NCI-H128 (cell line): Measurements from ENCODE around the gene CTNND2.
"Not testable (repeated sequence)": the region's sequence is repeated elsewhere in the genome, so short reads cannot be mapped to it uniquely, and the experiment has no call there.

Experiments
- DNase-seq: peaks from one replicate; lab custom pipeline; 2025; ENCODE audit not compliant: unreplicated experiment; lab: John Stamatoyannopoulos, UW

The CTNND2 gene

DNA sequence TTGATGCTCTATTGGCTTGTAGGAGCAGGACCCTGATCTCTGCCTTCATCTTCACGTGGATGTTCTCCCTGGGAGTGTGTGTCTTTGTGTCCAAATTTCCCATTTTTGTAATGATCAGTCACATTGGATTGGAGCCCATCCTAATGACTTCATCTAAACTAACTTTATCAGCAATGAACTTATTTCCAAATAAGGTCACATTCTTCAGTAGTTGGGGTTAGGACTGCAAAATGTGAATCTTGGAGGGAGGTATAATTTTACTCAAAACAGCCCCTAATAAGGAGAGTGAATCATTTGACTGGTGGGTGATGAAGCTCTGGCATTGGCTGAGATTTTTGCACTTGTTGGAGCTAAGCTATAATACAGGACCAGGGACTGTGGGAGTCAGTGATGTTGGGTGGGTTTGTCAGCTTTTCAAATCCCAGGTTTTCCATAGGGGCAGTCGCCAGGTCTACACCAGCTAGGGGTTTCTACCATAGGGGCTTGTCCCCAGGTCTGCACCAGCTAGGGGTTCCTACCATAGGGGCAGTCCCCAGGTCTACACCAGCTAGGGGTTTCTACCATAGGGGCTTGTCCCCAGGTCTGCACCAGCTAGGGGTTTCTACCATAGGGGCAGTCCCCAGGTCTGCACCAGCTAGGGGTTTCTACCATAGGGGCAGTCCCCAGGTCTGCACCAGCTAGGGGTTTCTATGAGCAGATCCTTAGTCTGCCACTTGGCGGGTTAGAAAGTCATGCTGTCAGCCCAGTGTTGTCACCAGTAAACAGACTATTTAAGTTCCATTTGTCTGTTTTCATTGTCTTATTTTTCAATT lies 760.6 kb downstream of the CTNND2 start:
- no peak for DNase-seq

DNA sequence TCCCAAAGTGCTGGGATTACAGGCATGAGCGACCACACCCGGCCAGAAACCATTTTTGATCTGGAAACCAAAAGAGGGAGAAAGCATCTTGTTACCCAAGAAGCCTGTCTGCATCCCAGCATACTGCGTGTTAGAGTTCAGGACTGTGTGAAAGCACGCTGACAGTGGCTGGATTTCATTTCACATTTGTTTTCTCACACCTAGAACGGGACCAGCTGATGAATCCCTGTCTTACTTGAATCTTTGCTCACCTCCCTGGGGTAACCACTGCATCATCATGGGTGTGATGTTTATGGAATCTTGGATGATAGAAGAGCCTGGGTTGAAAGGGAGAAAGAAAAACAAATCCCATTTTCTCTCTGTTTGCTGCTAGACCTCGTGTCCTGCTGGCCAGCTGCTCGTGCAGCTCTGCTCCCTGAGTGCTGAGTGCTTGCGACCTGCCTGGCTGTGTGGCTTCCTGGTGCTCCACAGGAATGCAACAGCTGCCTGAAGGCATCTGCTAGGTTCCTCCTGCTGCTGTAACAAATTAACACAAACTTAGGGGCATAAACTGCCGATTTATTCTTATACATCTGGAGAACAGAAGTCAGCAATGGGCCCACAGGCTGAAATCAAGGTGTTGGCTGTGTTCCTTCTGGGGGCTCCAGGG lies 764.9 kb downstream of the CTNND2 start:
- no peak for DNase-seq

DNA sequence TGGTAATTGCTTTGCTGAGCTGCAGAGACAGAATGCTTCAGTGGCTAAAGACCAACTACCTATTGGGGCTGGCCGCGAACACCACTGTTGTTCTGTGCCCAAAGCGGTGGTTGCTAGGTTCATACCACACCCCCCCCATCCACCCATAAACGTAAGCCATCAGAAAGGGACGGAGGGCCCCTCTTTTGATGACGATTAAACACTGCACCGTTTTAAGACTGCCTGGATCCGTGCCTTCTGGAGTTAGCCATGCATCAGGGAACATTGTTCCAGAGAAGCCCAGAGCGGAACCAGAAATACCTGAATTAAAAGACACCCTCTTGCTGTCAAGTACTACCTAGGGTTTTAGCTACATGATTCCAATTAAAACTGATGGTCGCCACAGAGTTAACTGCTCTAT lies 774.1 kb downstream of the CTNND2 start:
- no peak for DNase-seq

DNA sequence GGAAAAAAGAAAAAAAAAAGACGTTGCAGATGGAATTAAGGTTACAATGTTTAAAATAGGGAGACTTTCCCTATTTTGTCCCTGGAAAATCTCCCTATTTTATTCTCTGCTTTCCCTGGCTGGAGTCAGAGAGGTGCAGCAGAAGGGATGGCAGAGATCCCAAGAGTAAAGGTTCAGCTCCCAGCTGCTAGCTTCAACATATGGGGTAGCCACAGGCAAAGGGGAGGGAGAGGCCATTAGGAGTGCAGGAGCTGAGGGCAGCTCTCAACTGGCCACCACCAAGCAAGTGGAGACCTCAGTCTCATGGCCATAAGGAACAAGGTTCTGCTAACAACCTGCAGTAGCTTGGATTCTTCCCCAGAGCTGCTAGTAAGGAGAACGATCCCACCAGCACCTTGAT lies 776.2 kb downstream of the CTNND2 start:
- no peak for DNase-seq

DNA sequence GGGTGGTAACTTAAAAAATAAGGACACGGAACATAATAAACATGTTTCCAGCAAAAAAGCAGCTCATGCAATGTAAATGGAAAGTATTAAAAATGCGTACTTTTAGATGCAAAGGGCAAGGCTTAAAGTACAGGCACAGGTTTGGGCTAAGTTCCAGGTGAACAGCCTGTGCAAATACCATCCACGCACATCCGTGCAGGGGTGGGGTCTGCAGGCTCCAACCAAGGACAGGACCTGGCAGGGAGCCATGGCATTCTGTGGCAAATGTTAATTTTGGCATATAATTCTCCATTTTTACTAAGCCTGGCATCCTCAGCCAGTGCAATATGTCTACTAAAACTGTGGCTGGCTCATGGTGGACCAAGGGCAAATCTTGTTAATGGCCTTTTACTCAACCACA lies 777.4 kb downstream of the CTNND2 start:
- DNase-seq, result no peak

DNA sequence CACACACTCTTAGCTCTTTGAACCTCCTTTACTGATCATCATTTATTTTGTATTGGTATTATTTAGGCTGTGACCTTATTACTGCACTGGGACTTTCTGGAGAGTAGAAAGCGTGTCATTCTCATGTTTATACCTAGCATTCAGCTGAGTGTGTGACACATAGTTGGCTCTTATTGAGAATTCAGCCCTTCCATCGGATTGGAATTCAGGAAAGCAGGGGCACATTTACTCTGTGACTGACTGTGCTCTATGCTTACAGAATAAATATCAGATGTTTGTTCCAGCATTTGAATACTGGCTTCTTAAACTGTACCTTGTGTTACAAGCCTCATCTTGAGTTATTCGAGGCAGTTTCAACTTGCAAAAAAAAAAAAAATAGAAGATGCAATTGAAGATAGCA lies 782.4 kb downstream of the CTNND2 start:
- DNase-seq, result no peak

DNA sequence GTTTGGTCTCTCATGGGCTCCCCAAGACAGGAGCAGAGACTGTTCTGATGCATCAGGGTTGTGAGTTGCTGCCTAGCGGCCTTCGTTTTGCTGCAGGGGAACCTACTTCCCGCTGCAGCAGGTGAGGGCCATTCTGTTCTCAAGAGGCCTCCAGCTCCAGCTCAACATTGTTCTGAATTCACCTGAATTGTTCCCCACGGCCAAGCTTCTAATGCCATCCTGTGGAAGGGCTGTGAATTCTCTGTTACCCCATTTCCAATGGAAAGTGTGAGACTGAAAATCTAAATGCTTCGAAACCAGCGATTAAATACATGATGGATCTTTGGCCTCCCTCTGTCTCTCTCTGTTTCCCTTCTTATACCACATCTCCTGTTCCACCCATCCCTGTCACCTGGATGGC lies 794.1 kb downstream of the CTNND2 start:
- no peak for DNase-seq

DNA sequence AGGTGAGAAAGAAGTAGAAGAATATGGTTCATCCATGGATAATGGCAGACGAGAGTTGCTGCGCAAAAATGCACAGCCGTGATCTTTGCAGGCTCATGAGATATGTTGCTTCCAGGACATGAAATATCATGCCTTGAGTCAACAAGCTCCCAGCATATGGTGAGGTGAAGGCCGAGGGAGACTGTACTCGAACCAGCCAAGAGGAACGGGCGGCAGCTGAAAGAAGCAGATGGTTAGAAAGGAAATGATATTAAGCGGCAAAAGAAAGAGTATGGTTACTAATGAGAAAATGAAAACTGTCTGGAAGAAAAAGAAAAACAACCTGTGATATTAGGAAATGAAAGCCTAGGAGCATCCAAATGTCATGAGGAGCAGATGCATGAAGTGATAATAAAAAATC lies 798.5 kb downstream of the CTNND2 start:
- DNase-seq, result no peak

DNA sequence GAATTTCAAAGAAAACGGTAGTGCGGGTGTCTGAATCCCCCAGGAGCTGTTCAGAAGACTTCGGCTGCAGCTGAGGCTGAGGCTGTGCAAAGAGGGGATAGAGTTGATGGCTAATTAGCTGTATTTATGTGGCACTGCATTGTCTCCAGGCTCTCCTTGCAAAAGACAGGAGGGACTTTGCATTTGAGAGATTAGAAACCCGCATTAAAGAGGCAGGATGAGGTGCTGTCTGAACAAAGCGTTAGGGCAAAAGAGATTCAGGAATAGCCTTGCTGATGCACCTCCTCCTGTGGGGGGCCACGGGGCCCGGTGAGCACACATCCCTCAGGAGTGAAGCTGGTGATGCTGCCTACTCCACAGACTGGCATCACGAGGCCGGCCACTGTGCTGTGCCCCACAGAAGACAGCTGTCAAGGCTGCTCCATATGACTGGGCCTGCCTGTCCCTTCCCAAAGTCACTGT lies 799.6 kb downstream of the CTNND2 start:
- no peak for DNase-seq

DNA sequence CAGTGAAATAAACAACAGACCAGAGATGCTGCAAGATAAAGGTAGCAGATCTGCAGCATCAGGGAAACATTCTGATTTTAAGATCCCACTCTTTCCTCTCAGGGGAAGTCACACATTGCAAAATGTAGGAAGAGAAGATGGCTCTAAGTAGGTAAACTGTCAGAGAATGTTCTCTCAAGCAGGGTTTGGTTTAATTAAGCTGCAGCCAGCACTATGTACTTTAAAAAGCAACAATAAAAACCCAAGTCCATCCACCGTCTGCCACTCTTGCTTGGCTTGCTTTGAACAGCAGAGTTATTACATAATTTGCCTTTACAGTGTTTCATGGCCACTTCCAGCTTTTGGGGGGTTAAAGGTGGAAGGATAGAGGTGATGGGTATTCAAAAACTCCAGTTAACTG lies 800.0 kb downstream of the CTNND2 start:
- DNase-seq, result no peak

DNA sequence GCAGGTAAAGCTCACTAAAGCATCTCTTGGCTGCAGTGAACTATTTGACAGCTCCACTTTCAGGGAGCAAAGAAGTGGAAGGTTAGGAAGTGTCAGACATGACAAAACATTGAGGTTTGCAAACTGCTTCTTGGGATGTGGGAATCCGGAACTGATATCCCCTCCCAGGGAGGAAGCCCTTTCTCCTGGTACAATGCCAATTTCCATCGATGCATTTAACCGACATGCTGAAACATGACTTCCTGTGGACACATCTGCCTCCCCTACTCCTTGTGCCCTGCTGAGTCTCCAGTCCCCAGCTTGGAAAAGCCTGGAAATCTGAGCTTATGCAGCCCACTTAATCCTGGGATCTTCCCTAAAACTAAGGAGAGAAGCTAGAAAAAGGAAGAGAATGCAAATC lies 820.1 kb downstream of the CTNND2 start:
- no peak for DNase-seq

DNA sequence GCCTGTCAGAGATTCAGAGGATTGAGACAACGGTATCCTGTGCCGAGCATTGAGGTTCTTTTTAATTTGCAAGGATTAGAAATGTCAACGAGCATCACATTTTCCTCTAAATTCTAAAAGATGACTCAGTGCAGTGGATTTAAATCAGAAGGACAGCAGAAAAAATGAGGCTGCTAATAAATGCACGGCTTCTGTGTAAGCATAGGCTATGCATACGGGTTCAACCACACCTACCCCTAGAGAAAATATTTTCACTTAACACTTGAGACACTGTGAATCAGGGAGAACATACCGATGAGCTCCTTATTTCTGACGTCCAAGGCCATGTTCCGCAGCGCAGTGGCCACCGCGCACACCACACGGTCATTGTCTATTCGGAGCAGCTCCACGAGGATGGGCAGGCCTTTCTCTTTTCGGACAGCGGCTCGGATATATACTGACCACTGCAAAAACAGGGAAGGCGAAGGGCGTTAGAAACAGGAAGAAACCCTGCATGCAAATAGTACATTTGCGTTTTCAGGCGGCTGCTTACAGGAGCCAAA lies 821.8 kb downstream of the CTNND2 start:
- no peak for DNase-seq

DNA sequence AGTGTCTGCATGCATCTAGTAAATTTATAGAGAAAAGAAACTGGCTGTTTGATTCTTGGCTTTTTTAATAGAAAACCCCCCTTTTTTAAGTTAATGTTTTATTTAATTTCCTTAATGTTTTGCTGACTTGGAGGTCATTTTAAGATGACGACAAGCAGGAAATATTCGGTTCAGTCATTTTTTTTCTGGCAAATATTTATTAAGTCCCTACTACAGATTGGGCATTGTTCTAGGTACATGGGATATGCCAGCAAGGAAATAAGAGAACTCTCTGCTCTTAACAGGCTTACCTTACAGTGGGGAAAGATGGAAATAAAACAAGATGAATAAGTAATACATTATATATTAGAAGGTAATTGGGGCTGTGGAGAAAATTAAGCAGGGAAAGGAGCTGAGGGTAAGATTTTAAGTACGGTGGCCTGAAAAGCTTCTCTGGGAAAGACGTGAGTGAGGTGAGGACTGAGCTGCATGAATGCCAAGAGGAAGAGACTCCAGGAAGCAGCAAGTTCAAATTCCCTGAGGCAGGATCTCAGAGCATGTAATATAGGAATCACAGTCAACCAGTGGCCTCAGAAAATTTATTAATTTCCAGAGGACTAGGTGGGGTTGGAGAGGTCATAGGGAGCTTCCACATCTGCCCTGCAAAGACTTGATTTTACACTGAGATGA lies 827.2 kb downstream of the CTNND2 start:
- no peak for DNase-seq

DNA sequence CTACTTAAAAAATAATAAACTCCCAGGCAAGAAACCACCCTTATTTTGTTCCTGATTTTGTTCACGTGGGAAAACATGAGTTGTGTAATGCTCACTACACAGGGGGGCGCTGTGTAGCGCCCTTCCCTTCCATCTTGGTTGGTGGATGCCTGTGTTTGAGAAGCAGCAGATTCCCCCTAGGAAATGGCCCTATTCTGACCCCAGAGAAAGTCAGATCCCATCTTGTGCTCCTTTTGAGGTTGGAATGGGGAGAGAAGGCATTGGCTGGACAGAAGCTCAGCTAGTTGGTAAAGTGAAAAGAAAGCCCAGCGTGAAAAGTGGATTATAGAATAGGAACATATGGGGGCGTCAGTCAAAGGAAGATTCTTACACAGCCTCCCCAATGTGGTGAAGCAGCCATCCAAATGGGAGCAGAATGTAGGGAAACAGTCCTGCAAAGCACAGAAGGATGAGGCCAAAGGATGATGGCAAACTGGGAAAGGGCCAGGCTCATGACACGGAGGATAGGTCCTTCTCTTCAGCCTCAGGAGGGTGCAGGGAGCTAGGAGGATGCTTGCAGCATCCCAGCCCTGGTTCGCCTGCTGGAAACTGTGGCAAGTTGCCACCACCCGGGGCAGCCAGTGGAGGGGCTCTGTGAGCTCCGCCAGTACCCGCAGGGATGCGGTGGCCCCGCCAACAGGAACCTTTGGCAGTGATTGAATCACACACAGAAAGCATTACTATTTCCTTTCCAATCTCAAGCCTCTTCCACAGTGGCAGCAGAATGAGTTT lies 829.0 kb downstream of the CTNND2 start:
- DNase-seq, result no peak

DNA sequence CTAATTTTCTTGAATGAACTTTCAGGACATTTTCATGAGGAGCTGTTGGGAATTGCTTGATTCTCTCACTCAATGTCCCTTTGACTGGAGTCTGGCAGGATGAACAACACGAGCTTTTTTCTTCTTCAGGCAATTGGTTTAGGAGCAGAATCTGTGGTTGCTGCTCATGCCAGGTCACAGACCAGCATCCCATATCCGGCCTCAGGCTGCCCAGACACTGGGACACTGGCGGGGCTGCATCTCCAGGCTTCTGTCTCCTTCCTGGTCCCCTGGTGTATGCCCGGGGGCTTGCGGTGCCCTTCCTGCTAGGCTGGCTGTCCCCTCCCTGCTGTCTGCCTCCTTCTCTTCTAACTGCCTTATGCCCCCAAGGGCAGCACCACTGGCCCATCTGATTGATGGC lies 831.7 kb downstream of the CTNND2 start:
- DNase-seq, result no peak

DNA sequence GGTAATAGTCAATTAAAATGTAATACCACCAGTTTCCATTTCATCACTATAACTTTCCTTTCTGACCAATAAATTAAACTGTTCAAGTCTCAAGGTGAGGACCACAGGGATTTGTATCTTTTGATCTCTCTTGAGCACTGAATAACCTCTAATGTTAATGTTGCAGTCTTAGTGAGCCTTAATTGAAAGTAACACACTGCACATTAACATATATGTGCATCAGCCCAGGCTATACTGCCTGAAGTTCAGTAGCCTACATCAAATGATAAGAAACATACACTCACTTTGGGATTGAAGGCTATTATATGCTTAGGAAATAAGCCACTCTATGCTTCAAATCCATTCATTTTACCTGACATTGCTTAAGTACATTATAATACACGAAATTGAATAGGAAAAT lies 832.2 kb downstream of the CTNND2 start:
- DNase-seq, result no peak

DNA sequence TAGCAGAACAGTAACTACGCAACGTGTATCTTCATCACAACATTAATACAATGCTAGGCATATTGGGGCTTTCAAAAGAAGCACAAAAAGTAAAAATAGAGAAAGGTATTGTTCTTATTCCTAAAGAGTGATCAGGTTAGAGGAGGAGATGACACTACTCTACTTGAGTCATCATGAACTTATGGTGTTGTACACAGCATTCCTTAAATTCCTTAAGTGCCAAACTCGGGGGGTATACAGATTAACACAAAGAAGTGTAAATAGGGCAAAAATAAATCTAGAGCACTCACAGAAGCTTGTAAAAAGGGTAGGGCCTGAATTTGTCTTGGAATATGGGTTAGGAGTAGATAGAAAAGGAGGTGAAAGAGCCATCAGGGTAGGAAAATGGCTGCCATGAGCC lies 835.2 kb downstream of the CTNND2 start:
- DNase-seq, result no peak

DNA sequence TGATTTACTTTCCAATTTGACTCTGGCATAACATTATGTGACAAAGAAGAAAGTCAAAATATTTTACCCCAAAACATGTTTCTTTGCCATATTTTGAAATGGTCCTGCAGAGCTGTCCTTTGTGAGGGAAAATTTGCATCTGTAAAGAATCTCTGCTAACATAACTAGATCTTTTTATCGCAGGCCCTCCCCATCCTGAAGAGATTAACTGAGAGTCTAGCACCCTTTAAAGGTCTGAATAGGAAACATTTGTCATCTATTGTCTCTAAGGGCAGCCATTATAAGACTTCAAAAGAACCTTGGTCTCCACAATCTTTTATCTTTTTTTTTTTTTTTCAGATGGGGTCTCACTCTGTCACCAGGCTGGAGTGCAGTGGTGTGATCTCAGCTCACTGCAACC lies 838.5 kb downstream of the CTNND2 start:
- DNase-seq, result not testable (repeated sequence)

DNA sequence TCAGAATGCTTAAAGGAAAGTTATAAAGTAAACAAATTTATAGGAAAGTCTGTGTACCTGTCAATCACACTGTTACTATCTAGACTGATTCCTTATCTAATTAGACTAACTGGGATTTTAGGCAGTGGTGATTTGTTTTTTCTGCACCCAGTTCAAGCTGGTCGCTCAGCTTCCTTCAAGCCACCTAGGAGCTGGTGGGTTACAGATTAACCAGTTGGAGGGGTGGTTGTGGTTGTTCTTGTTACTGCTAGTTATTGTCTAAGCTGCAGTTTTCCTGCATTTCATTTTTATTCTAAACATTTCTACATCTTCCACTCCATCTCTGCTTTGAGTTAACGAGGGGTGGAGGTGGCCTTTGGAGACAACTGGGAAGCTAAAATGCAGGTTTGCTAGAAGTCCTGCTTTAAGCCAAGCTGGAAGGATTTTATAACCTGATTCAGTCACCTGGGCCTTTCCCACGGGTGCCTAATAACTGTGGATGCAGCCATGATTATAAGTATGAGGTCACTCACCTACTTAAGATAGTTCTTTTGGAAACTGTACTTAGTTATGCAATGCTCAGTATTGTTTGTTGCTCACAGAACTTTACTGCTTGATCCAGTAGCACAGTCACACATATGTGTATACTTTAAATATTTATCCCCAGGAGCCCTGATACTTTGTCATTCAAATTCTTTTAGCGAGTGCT lies 839.3 kb downstream of the CTNND2 start:
- DNase-seq, result no peak

DNA sequence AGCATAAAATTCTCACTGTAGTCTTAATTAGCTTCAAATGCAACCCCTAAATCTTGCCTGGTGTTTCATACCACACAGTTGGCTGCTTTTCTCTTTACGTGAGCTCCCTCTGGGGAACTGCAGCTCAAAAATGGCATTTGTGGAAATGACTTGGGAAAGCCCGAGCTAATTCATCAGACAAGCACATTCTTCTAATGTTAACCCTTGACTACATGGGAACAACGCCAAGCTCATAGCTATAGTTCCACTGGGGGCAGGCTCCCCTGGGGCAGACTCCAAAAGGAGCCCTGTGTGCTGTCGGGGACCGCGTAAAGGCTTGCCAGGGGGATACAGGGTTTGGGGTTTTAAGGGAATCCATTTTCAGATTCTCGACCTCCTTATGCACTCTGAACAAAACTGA lies 841.8 kb downstream of the CTNND2 start:
- no peak for DNase-seq

DNA sequence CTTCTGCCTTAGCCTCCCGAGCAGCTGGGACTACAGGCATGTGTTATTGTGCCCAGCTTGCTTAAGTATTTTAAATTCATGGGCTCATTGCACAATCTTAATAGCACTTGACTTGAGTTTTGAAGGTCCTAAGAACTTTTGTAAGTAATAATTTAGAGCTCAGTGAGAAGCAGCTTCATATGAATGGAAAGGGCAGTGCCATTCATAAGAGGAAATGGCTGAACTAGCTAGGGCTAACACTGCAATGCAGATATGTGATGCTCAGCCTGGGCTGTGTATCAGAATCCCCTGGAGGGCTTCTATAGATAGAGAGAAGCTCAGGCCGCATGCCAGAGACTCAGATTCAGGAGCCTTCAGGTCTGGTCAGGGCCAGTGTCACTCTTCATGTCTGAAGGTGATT lies 847.7 kb downstream of the CTNND2 start:
- DNase-seq, result no peak
